COLO829 (cell line): ENCODE data around the gene ARHGEF39.
A peak's percentile ranks its signal among the peaks of the same experiment; 100 is the strongest.

ENCODE experiments used
- DNase-seq: peaks from one replicate; pipeline ENCODE4 v3.0.0; 2012; ENCODE audit warnings: low spot score

ARHGEF39 gene, protein sequence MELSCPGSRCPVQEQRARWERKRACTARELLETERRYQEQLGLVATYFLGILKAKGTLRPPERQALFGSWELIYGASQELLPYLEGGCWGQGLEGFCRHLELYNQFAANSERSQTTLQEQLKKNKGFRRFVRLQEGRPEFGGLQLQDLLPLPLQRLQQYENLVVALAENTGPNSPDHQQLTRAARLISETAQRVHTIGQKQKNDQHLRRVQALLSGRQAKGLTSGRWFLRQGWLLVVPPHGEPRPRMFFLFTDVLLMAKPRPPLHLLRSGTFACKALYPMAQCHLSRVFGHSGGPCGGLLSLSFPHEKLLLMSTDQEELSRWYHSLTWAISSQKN

DNA sequence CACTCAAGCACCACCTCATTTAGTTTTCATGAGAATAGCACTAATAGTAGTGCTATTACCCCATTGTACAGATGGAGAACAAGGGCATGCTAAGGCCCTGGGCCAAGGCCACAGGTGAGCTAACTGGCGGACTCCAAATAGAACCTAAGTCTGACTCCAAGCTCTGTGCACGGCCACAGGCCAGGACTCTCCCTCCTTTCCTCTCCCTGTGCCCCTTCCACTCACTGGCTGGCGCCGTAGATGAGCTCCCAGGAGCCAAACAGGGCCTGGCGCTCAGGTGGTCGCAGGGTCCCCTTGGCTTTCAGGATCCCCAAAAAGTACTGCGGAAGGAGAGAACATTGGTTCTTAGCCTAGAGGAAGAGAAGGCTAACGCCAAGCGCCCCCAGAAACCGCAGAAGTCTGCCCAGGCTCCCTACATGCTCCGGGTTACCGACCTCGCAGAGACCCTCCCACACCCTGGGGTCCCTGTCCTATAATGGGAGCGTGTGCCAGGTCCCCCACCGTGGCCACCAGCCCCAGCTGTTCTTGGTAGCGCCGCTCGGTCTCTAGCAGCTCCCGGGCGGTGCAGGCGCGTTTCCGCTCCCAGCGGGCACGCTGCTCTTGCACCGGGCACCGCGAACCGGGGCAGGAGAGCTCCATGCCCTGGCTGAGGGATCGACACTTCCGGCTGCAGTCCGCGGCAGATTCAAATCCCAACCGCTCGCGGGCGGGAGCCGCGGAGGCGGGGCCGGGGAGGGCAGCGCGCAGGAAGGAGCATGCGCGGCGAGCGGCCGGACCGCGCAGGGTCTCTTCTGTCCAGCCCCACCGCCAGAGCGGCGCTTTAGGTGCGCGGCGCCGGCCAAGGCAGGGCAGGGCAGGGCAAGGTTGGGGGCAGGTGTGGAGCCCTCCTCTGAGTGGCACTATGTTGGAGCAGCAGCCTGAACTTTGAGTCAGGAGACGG lies at the start of gene ARHGEF39:
Gene ARHGEF39 (minus strand): TSS at position 665 of the 940 bp plus-strand sequence. CDS start 26 bp downstream, at position 639.
- peak; percentile 95 for DNase-seq

DNA sequence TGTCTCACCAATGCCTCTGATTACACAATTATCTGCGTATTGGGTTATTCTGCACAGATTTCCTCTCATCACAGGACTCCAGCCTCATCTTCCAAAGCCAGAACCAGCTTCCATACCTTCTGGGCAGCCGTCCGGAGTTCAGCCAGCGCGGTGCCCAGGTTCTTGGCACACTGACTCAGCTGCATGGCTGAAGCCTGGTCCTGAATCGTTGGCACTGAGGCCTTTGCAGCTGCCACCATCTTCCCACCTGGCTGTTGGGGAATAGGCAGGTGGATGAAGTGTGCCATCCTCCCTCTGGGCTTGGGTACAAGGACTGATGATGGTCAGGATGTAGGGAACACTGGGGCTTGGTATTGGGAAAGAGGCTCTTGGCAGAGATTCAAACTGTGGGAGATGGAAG lies 49.1 kb upstream of the ARHGEF39 start:
- no peak for DNase-seq

DNA sequence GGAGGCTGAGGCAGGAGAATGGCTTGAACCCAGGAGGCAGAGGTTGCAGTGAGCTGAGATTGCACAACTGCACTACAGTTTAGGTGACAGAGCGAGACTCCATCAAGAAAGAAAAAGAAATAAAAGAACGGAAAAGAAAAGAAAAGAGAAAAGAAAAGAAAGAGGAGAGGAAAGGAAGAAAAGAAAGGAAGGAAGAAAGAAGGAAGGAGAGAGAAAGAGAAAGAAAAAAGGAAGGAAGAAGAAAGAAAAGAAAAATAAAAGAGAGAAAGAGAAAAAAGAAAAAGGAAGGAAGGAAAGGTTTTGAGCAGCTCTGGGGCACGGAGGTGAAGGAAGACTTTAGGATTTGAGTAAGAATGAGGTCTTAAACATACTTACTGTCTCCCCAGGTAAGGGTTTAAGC lies 48.6 kb upstream of the ARHGEF39 start:
- no peak for DNase-seq

DNA sequence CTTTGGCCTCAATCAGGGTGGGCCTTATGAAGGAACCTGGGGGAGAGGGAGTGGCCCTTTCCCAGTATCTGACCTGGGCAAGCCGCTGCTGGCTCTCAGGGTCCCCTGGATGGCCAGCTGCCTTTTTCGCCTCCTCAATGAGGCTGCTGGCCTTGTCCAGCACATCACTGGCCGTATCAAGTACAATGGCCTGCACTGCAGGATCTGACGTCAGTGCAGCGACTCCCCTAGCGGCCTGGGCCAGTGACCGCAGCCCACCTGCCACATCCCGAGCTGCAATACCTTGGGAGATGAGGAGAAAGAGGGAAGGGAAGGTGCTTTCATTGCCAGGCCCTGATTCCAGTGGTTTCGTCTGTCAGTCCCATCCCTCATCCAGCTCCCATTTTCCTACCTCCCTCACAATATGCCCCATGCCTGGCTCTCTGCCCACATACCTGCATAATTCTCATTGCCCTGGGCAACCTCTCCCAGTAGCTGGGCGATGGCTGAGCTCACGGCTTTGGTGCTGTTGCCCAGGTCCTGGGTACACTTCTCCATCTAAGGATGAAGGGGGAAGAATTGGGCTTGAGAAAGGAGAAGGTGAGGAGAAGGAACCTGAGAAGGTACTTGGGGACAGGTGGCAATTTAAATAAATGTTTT lies 47.9 kb upstream of the ARHGEF39 start:
- no peak for DNase-seq

DNA sequence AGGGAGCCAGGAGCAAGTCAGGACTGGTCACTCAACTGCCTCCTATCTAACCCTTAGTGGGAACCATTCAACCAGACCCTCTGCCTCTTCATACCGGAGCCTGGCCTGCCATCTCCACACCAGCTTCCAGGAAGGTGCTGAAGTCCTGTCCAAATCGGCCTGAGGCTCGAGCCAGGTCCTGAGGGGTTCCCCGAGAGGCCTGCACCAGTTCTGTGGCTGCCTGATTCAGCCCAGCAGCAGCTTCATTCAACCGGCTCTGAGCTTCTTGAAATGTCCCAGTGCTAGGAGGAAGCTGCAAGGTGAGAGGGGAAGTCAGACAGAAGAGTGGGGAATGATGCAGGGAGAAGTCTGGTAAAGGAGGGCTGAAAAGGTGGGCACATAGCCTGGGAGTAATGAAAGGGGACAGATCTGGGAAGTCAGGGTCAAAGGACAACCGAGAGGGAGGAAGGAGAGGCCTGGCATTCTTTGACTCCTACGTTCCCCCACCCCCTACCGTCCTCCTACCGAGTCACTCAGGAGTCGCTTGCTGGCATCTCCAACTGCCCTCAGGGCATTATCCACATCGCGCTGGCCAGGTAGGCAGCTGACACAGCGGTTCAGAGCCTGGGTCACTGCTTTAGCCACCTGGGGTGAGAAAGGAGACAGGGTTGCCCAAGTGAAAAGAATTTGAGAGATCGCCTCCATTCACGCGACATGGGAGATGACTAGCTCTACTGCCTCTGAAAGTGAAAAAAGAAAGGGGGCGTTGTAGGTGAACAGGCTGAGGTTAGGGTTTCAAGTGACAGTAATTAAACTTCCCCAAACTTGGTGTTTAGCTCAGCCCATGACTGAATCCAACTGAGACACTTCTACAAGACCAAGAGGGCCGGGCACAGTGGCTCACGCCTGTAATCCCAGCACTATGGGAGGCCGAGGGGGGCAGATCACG lies 46.8 kb upstream of the ARHGEF39 start:
- no peak for DNase-seq

DNA sequence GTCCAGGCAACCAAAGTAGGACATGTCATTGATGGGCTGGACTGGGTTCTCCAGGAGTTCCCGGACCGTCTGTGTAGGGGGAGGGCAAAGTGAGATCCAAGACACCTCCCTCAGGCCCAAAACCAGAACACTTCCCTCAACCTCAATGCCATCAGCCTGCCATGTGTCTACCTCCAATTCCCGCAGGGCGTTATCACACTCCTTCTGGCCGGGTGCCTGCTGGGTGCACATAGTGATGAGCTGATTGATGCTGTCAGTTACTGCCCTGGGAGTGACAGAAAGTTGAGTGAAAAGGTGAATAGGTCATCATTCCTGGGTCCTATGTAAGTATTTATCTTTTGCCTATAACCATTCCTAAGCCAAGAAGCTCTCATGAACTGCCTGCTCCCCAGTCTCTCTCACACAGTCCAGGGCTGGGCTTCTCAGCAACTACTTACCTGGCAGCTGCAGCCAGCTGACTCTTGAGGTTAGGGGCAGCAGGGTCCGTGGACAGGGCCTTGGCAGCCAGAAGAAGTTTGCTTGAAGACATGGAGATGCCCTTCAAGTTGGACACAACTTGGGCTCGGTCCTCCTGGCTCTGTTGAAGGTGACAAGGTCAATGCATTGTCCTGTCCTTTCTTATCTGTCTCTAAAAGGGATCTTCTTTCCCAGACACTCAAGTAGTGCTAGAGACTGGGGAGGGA lies 46.0 kb upstream of the ARHGEF39 start:
- DNase-seq, result no peak

DNA sequence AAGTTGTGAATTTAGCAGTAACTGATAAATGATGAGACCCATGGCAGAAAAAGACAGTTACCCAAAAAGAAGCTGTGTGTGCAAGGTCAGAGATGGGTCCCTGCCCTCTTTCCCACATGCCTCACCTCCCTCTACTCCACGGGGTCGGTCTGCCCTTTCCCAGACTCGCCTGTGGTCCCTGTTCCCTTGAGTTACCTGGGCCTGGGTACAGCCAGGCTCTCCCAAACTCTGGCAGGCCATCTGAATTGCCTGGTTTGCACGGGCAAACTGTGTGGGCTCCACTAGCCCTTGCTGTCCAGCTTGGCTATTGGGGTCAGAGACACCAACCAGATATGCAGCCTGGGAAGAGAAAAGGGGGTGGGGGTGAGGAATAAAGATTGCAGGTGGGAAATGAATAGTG lies 43.2 kb upstream of the ARHGEF39 start:
- DNase-seq, result no peak

DNA sequence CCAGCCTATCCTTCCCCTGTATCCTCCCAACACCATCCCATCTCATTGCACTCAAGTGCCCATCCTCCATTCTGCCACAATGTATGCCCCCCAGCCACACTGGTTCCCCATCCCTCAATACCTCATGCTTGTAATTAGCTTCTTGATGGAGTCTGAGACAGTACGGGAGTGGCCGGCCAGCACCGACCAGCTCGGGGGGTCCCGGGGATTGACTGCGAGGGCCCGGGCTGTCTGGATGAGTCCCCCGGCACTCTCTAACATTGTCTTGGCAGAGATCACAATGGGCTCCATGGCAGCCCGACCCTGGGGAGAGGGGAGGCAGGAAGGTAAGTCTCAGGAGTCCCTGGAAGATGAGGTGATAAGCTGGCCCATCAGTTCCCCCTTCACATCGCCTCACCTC lies 42.0 kb upstream of the ARHGEF39 start:
- DNase-seq, result no peak

DNA sequence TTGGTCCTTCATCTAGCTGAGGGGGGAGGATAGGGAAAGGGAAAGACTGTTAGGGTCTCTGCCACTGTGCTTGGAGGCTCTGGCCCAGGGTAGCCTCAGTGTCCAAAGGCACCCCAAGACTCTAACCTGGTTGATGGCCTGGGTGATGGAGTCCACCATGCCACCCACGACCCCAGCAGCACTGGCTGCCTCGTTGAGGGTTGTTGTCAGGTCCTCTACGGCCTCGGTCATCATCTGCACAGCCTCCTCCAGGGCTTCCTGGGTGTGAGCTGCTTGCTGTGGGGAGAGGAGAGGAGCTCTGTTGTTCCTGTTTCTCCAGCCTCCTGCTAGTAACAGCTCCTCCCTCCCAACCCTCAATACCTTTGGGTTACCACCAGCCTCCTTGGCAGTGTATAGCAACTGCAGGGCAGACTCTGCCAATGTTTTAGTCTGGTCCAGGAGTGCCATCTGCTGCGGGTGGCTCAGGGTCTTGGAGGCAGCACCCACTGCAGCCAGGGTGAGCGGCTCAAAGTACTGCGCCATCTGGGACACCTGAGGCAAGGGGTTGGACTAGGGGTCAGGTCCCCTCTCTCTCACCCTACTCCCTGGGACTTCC lies 40.9 kb upstream of the ARHGEF39 start:
- DNase-seq, result no peak

DNA sequence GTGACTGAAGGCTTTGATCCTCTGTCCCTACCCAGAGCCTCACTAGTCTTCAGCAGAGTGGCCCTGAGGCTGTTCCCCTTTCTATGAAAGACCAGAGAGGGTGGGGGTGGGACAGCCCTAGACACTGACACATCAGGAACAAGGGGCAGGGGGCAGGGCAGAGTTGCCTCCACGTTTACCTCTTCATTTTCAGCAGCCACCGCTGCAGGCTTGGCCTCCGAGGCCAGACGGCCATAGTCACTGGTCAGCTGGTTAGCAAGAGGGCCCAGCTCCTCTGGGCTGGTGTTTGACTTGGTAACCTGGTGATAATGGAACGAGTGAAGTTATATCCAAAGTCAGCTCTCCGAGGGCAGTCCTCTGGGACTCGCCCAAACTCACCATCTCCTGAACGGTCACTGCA lies 40.4 kb upstream of the ARHGEF39 start:
- DNase-seq, result no peak

DNA sequence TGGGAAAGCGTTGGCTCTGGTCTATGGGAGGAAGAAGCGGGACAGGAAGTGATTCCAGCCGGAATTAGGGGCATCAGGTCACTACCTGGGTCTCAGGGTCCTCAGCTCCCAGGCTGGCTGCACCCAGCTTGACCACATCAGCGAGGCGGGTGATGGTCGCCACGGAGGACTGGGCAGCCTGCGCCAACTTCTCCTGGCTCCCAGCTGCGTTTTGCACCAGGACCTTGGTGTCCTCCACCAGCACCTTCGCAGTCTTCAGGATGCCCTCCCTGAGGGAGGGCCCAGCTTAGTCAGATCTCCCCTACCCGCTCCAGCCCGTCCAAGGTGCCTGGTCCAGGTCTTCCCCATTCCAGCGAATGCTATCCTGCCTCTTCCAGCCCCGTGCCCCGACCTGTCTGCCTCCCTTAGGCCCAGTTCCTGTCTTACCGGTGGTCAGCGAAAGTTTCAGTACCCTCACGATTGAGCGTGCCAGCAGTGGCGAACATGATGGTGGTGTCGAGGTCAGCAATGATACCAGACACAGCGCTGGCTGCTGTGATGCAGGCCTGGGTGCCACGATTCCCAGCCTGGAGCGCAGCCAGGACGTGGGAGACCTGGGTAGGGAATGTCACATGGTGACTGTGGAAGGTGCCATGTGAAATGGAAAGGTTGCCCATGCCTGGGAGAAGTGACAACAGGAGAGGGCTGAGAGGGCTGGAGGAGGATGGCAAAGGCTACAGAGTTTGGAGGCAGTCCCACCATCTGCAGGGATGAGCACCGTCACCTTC lies 39.1 kb upstream of the ARHGEF39 start:
- no peak for DNase-seq

DNA sequence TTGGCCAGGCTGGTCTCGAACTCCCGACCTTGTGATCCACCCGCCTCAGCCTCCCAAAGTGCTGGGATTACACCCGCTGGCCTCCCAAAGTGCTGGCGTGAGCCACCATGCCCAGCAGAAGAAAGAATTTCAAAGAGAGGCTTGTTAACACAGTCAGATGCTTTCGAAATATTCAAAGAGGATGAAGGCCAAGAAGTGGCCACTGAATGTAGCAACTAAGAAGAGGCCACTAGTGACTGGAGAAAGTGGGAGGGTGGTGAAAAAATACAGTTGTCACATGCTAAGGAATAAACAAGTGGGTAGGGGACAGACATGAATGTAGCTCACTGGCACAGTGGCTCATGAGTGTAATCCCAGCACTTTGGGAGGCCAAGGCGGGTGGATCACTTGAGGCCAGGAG lies 37.7 kb upstream of the ARHGEF39 start:
- DNase-seq, result no peak

DNA sequence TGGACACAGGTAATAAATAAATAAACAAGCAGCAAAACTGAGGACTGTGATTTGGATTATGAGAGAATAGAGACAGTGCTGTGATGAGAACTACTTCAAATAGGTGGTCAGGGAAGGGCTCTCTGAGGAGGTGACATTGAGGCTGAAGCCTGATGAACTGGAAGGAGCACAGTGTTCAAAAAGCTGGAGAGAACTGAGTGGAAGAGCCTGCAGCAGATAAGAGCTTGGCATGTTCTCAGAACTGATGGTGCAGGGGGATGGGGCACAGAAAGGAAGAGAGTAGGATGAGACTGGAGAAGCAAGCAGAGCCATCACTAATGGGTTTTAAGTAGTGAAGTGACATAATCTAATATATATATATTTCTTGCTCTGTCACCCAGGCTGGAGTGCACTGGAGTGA lies 35.9 kb upstream of the ARHGEF39 start:
- DNase-seq, result no peak

DNA sequence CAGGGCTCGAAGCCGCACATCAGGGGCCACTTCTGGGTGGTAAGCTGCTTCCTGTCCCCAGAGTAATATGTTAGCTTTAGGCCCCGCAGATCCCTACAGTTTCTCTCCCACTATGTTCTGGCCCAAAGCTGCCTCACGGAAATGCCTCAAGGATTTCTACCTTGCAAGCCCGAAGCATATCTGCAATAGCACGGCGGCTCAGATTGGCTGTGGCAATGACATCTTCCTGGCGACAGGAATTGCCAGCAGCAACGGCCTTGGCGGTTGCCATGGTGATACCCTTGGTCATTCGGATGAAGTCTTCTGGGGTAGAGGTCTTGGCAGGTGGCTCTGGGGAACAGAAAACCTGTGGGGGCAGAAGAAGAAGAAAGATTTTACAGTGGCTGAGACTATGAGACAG lies 35.0 kb upstream of the ARHGEF39 start:
- no peak for DNase-seq

DNA sequence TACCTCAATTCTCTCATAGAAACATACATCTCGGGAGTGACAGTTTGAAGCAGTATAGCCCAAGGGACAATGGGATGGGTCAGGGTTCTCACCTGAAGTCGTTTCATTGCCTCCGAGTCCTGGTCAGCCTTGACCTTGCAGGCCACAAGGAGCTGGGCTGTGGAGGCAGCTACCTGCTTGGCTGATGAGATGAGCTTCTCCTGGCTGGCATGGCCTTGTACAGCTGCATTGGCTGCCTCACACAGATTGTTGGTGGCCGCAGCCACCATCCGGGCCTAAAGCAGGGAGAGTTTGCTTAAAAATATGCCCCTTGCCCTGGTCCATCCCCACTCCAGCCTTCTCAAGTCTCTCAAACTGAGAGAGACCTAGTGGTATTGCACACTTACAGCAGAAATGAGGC lies 33.2 kb upstream of the ARHGEF39 start:
- DNase-seq, result no peak

DNA sequence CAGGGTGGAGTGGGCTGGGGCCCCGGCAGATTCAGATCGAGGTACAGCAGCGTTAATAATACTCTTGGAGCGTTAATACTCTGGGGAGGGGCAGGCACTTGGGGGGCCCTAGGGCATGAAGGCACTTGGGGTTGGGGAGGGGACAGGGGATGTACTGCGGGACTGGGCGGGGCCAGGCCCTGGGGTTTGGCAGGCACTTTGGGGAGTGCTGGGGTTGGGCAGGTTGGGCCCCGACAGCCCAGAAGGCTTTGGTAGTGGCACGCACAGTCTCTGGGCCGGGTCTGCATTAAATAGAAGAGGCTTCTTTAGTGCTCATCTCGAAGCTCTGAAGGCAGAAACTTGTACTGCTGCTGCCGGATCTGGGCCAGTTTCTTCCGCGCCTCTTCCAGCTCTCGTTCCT lies 32.5 kb upstream of the ARHGEF39 start:
- DNase-seq, result no peak

DNA sequence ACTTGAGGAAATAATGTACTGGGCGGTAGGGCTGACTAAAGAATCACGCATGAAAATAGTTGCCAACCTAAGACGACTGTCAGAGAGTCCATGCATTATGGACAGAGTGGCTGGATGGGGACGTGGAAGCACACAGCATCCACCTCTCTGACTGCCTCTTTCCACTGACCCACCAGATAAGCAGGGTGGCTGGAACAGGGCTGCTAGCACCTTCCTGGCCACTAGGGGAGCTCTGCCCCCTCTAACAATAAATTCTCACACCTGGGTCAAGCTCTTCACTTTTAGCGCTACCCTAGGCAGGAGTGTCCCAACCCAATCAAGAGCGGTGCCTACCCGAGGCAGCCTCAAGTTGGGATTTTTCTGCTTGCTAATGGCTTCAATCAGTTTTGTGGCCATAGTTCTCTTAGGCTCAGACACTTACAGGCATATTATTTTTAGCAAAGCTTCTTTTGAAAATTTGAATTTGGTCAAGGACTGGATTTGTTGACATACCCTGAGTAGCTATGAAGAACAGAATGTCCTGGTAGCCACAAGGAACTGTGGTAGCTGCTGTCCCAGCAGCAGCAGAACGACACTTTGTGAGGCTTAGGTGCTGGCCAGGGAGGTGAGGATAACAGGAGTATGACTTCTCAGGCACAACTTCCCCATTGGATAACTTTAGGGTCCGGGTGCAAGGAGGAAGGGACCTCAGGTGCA lies 31.7 kb upstream of the ARHGEF39 start:
- DNase-seq, result peak; percentile 48

DNA sequence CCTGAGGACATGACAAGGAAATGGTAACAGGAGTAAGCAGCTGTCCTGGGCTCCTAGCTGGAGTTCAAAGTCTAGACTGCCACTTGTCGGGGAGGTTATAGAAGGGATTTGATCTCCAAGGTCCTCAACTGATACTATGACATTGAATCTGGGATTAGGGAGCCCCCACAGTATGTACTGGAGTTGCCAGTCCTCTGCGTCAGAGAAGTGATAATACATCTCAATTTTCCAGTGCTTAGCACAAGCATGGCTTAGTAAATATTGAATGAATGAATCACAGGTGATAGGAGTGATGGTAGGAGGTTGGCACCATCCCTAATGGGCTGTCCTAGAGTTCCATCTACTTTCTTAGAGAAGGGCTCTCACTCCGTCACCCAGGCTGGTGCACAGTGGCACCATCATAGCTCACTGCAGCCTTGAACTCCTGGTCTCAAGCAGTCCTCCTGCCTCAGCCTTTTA lies 31.0 kb upstream of the ARHGEF39 start:
- DNase-seq, result no peak

DNA sequence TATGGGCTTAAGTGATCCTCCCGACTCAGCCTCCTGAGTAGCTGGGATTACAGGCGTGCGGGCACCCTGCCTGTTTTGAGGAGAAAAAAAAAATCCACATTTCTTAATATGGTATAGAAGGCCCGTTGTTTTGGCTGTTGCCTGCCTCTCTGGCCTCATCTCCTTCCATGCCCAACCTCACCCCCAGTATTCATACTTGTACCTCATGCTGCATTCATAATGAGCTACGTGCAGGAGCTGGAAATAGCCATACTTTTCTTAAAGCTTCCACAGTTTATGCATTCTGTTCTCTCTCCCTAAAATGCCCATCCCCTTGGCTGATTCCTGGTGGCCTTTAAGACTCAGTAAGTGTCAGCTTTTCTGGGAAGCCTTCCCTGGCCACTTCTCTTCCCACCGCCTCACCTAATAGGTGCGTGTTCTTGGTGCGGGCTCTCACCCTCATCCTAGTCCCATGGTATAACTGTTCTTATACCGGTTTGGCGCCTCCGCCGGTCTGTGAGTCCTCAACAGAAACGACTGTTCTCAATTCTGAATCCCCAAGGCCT lies 26.8 kb upstream of the ARHGEF39 start:
- no peak for DNase-seq
